GM19043 (cell line): ENCODE results near the gene GPATCH4.
A peak's percentile ranks its signal among the peaks of the same experiment; 100 is the strongest.
"Not testable (repeated sequence)": the region's sequence is repeated elsewhere in the genome, so short reads cannot be mapped to it uniquely, and the experiment has no call there.

Source experiments
- ATAC-seq: cut with Tn5 transposase; IDR thresholded peaks from one replicate; pipeline ENCODE4 v1.9.1; 2021; ENCODE audit warnings: low read depth; ENCODE audit not compliant: unreplicated experiment

GPATCH4 gene

DNA sequence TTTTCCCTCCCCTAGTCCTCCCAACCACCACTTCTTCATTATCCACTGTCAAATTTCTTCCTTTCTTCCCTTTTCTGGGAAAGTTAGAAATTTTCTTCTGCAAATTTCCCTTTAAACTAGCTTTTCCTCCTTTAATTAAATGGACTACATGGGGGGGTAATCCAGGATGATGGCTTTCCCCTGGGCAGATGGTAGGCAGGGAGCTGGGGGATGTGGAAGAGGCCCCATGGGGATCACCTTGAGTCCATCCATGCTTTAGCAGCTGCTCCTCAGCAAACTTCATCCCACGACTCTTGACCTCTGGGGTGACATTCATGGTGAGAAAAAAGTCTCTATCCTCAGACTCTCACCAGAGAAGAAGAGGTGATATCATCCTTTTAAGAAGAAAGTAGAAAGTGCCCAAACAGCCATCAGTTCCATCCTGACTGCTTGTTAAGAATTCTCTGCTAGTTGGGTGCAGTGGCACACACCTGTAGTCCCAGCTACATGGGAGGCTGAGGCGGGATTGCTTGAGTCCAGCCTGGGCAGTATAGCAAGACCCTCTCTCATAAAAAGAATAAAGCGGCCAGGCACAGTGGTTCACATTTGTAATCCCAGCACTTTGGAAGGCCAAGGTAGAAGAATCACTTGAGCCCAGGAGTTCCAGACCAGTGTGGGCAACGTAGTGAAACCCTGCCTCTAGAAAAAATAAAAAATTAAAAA lies 2.4 kb downstream of the GPATCH4 start:
- ATAC-seq: no peak

DNA sequence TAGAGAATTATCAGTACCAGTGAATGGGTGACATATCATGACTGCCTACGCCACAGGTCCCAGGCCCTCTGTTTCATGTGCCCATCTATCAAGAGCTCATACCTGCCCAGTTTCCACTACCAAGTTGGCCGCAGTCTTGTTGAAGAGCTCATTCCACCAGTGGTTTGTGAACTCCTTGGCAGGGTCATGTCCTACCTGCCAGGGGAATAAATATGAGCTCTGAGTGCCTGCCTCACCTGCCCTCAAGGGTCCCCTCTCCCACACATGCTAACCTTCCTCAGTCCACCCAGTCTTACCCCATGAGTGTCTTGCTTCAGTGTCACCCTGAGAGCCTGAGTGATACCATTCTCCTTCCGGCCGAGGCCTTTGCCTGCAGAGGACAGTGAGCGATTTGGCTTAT lies 3.2 kb downstream of the GPATCH4 start:
- no peak for ATAC-seq

DNA sequence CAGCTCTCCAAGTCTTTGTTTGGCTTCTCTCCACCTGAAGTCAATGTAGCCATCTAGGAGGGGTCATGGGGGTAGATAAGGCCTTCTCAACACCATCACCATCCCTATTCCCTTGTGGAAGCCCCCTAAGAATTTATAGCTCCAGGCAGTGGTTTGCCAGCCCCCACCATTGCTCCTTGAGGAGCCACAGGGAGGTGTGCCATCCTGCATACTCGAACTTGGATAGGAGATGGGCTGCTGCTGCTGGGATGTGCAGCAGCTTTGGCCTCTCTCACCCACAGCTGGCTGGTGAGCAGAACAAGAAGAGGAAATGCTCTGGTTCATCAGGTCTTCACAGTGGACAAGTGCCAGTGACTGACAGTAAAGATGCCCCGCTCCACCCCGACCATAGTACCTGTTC lies 4.9 kb downstream of the GPATCH4 start:
- ATAC-seq: no peak

- no peak for ATAC-seq
Measured at GRCh38 chr1:156595016-156595415, 6.3 kb downstream of the GPATCH4 start.

GRCh38 chr1:156594190-156594589 lies 7.1 kb downstream of the GPATCH4 start:
- ATAC-seq: no peak

GRCh38 chr1:156593661-156593989 lies 7.7 kb downstream of the GPATCH4 start:
- ATAC-seq: no peak

DNA sequence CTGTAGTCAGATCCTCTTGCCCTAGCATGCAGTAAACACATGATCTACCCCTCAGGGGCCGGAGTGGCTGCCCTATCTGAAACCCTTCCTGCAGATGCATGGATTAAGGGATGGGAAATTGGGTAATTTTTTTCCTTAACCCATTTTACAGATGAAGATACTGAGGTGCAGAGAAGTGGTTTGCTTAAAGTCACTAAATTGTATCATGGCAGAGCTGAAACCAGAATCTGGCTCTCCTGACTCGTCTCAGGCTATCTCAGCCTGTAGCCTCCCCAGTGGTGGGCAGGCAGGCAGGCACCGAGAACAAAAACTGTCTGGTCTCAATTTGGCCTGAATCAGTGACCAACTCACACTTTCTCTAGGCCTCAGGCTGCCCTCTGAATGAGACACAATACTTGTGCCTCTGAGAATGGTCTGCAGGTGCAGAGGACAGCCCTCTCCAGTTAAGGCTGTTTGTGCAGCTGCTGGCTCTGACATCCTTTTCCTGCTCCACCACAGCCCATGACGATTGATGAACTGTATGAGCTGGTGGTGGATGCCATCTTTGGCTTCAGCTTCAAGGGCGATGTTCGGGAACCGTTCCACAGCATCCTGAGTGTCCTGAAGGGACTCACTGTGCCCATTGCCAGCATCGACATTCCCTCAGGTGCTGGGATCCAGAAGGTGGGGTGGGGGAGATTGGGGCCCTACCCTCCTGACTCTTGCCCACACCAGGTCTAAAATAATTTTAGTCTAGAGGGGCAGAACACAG lies 8.2 kb downstream of the GPATCH4 start:
- ATAC-seq: no peak

GRCh38 chr1:156592158-156592909 lies 8.9 kb downstream of the GPATCH4 start:
- no peak for ATAC-seq

DNA sequence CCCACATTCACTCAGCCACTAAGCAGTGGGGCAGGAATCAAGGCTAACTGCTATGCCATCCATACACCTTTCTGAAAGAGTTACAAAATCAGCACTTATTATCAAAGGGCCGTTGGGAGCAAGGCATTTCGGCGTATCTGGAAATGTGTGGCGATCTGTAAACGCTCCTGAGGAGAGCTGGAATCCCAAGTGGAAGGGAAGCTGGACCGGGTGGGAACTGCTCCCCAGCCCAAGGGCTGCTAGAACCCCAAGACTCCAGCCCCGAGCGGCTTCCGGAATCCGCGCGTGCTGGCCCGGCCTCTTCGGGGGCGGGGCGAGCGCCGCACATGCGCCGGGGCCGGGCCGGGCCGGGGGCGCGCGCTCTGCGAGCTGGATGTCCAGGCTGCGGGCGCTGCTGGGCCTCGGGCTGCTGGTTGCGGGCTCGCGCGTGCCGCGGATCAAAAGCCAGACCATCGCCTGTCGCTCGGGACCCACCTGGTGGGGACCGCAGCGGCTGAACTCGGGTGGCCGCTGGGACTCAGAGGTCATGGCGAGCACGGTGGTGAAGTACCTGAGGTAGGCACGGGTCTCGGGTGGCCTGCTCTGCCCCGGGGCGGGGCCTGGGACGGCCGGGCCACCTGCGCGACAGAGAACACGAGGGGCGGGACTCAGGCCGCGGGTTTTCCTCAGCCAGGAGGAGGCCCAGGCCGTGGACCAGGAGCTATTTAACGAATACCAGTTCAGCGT lies 9.7 kb downstream of the GPATCH4 start, which contains the start of gene NAXE:
Gene NAXE, plus strand, starts transcription at position 345 of the 726 bp plus-strand sequence. Its CDS starts 29 bp downstream, at position 374.
- peak; percentile 85 for ATAC-seq

DNA sequence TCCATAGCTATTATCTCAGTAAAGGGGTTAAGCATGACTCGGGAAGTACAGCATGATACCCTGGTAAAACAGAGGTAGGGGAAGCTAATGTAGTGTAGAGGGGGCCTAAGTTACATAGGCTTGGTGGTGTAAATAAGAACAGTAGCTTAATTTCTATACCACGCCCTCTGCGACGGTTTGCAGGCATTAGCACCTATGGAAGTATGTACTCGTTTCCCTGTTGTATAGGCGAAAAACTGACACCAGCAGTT lies 10.2 kb downstream of the GPATCH4 start:
- no peak for ATAC-seq

- ATAC-seq: no peak
Measured at GRCh38 chr1:156590326-156591180, 10.7 kb downstream of the GPATCH4 start.

DNA sequence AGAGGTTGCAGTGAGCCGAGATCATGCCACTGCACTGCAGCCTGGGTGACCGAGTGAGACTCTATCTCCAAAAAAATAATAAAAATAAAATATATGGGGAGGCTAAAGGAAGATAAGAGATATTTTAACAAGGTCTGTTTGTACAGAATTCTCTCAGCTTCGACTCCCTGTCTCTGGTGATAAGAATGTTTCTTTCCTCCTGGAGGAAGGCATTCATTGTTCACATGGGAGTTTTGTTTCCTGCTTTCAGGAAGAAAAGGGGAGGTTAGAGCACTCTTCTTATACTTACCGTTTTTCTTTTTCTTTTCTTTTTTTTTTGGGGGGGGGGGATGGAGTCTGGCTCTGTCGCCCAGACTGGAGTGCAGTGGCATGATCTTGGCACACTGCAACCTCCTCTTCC lies 11.7 kb downstream of the GPATCH4 start:
- no peak for ATAC-seq

- not testable (repeated sequence) for ATAC-seq
Measured at GRCh38 chr1:156587927-156588326, 13.4 kb downstream of the GPATCH4 start.

DNA sequence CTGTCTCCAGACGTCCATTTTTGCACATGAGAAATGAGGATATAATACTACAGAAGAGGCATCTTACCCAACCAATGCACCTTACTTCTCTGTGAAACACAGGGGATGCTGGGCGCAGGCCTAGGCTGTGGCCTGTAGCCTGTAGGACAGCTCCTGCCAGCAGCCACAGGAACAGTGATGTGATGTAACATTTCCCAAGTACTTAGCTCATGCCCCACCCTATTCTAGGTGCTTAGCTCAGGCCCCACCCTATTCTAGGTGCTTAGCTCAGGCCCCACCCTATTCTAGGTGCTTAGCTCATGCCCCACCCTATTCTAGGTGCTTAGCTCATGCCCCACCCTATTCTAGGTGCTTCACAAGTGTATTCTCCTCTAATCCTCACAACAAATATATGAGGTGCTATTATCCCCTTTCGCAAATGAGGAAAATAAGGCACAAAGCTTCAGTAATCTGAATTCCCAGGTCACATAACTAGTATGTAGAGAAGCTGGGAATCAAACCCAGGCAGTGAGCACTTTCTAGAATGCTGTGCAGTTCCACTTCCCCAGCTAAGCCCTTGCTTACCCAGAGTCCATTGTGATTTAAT lies 14.3 kb downstream of the GPATCH4 start:
- ATAC-seq: no peak

- no peak for ATAC-seq
Measured at GRCh38 chr1:156586323-156586722, 15.0 kb downstream of the GPATCH4 start.

DNA sequence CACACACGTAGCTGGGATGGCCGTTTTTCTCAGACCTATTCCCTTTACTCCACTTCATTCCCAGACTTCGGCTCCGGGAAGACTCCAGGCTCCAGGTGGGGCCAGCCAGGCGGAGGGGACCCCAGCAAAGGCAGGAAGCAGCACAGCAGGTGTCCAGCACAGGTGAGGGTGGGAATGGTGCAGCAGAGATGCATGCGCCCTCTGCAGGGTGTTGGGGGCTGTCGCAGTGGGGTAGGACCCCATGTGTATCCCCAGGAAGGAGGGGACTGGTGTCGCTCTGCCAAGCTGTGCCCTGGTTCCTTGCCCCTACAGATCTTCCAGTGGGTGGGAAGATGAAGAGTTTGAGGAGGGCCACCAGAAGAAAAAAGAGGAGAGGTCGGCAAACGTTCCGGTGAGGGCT lies 16.5 kb downstream of the GPATCH4 start:
- ATAC-seq: no peak

DNA sequence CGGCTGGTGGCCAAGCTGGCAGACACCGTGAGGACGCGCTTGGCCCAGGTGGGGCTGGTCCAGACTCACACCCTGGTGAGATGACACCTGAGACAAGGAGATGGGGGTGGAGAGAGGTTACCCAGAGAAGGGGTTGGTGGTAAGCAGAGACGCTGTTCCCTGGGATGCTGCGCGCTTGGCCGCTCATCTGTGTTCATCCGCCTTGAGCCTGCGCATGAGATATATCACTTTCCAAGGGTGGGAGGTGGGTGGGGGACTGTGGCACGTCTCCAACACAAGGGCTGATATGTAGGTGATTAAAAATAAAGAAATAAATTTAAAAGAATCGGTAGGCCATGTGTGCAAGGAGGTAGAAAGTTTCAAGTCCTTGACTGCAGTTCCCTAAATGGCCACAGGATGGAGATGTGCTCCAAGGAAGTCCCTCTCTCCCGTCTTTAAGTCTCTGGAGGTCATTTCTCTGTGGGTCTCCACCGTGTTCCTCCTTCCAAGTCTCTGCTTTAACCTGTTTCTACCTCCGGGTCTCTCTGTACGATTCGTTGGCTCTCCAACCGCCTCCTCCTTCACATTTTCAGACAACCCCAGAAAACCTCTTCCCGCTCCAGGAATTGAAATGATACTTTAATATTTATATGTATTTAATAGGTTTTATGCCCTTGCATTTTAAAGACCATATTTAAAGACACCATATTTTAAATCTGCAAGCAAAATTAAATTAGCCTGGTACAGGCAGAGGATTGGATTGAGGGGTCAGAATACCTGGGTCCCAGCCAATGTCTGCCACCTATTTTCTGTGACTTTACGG lies 17.3 kb downstream of the GPATCH4 start:
- ATAC-seq: no peak

DNA sequence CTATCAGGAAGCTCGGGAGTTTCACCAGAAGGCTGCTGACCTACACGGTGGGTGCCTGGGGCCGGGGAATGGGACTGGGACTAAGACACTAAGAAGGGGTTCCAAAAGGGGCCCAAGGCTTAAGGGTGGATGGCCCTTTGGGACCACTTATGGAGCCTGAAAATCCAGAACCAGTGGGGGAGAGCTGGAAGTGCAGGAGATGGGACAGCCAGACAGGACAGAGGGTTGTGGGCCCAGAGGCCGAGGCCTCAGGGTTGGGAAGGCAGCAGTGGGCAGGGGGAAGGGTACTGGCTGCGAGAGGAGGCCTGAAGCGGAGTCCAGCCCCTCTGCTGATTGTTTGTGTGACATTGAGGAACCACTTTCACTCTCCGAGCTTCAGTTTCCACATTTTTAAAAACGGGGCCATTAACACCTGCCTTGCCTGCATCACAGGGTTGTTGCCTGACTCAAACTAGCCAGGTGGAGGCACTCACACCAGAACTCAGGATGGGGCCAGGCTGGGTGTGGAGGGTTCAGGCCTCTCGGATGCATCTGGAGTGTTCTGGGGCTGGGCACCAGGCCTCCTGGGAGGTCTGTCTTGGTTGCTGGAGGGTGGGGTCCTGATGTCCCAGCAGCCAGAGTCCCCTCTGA lies 18.8 kb downstream of the GPATCH4 start:
- no peak for ATAC-seq
